ENCODE data around the gene CLCN7. TPM values are rescaled to one million over a fixed set of nuclear protein-coding genes. Genes with fewer than 3 reads are reported as not detected.

CLCN7 gene
- total RNA-seq, 4 donors from 2014 or later: 21.5 to 145 (median 57.2) TPM

DNA sequence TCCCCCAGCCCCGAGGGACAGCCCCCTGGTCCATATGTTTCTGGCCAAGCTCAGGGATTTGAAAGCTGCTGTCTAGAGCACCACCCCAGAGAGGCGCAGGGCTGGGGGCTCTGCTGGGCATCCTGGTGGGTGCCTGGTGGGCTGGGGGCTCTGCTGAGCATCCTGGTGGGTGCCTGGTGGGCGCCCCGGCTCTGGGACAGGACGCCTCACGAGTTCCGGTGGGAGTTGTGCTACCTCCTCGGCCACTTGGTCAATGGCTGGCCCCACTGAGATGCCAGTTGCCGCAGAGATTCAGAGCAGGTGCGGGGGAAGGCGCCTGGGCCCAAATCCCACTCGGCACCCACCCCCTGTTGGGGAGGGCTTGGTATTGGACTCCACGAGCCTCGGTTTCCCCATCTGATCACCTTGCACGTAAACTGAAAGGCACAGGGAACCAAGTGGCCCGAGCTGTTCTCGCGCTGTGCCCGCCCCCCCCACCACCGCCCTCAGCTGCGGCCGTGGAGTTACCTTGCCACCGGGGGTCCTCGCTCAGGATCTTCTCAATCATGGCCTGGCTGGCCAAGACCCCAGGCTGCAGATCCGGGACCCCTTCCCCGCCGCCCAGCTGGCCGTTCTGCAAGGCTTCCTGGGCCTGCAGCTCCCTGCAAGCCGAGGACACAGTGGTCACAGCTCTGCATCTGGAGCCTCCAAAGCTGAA lies 73.6 kb downstream of the CLCN7 start:
- H3K36me3 ChIP-seq: no peaks in the 10 kb centered on the region
- TF ChIP-seq, protein P1, sequence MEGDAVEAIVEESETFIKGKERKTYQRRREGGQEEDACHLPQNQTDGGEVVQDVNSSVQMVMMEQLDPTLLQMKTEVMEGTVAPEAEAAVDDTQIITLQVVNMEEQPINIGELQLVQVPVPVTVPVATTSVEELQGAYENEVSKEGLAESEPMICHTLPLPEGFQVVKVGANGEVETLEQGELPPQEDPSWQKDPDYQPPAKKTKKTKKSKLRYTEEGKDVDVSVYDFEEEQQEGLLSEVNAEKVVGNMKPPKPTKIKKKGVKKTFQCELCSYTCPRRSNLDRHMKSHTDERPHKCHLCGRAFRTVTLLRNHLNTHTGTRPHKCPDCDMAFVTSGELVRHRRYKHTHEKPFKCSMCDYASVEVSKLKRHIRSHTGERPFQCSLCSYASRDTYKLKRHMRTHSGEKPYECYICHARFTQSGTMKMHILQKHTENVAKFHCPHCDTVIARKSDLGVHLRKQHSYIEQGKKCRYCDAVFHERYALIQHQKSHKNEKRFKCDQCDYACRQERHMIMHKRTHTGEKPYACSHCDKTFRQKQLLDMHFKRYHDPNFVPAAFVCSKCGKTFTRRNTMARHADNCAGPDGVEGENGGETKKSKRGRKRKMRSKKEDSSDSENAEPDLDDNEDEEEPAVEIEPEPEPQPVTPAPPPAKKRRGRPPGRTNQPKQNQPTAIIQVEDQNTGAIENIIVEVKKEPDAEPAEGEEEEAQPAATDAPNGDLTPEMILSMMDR (IDR thresholded peaks at IDR 0.05): no peak
- TF ChIP-seq POLR2A (IDR thresholded peaks at IDR 0.05): no peak
- DNase-seq: no peak

DNA sequence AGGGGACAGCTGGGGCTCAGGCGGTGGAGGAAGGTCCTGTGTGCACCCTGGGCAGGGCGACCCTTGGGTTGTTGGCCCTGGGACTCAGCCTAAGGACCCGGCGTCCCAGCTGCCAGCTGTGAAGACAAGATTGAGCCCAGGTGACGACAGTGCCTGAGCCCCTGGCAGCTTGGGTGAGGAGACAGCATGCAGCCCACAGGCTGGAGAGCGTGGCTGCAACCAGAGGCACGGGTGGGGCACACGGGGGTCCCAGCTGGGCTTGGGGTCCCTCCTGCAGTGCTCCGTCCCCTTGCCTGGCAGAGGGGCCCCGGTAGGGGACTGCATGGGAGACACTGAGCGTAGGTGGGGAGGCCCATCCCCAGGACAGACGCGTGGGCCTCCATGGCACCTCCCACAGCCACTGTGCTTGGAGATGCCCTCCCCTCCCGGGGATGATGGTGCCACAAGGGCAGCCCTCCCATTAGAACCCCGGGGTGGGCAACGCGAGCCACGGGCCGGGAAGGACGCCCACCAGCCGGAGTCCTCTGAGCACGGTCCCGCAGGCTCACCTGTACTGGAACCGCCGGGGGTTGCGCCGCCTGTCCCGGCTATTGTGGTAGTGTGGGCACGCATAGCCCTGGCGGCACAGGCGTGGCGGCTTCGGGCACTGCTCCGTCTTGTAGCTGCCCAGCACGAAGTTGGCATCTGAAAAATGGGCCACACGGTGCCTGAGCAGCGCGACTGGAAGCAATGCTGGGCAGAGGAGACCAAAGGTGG lies 75.8 kb downstream of the CLCN7 start:
- H3K4me3 ChIP-seq: no peak overlapping the region
- TF ChIP-seq, protein P1 (IDR thresholded peaks at IDR 0.05): no peak
- no peak for TF ChIP-seq POLR2A (IDR thresholded peaks at IDR 0.05)
- intact Hi-C loops (cut with DNase I; ENCODE audit: low total_unique reads): no loop called here
- H3K36me3 ChIP-seq: no peaks in the 10 kb centered on the region
- H3K9me3 ChIP-seq: no peaks in the 10 kb centered on the region
- H3K27me3 ChIP-seq: no peaks in the 10 kb centered on the region
- no peak overlapping the region for H3K27ac ChIP-seq
- no peak for DNase-seq
- H3K4me1 ChIP-seq: peaks cover 0 to 3% of the 10 kb centered on the region in 2 donors

More for the DNA sequence above, 73.6 kb downstream of the CLCN7 start:
- no peak overlapping the region for H3K27ac ChIP-seq
- intact Hi-C loops (cut with DNase I; ENCODE audit: low total_unique reads): no loop called here
- no peaks in the 10 kb centered on the region for H3K9me3 ChIP-seq
- no peak overlapping the region for H3K4me3 ChIP-seq
- H3K4me1 ChIP-seq: peaks cover 0 to 3% of the 10 kb centered on the region in 2 donors
- H3K27me3 ChIP-seq: no peaks in the 10 kb centered on the region

DNA sequence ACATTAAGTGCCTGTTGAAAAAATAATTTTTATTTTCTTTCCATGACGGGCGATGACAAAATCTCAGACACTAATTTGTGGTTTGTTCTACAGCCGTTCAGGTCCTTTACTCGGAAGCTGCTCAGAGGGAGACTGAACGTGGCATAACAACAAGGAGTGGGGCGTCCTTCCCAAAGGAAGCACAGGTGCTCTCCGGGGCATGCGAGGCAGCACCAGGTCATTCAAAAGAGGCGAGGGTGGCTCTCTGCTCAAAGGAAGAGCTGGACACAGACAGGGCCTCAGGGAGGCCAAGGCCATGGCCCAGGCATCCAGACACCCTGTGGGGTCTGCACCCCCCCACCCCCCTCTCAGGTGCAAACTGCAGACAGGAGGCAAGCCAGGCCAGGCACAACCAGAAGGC lies 76.5 kb downstream of the CLCN7 start:
- H3K27ac ChIP-seq: no peak overlapping the region
- DNase-seq: no peak
- H3K4me1 ChIP-seq: peaks cover 0 to 3% of the 10 kb centered on the region in 2 donors
- intact Hi-C loops (cut with DNase I; ENCODE audit: low total_unique reads): no loop called here
- no peaks in the 10 kb centered on the region for H3K27me3 ChIP-seq
- no peaks in the 10 kb centered on the region for H3K9me3 ChIP-seq
- H3K36me3 ChIP-seq: no peaks in the 10 kb centered on the region
- no peak overlapping the region for H3K4me3 ChIP-seq
- no peak for TF ChIP-seq POLR2A (IDR thresholded peaks at IDR 0.05)
- TF ChIP-seq, protein P1 (IDR thresholded peaks at IDR 0.05): no peak

DNA sequence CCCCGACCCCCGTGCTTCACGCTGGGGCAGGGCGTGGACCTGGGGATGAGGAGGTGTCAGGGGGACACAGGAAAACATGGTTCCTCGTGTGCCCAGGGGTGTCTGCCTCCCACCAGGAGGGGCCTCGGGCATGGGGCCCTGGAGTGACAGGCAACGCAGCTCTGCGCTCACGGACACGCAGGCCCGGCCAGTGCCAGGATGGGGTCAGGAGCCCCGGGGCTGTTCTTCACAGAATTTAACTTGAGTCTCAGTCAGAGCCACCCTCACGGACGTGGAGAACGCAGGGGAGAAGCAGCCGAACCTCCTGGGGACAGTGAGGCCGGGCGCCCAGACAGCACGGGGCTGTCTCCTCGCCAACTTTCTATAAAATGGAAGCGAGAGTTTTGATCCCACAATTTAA lies 77.0 kb downstream of the CLCN7 start:
- no peak overlapping the region for H3K4me3 ChIP-seq
- H3K36me3 ChIP-seq: no peaks in the 10 kb centered on the region
- H3K27ac ChIP-seq: no peak overlapping the region
- no peaks in the 10 kb centered on the region for H3K27me3 ChIP-seq
- TF ChIP-seq, protein P1 (IDR thresholded peaks at IDR 0.05): no peak
- TF ChIP-seq POLR2A (IDR thresholded peaks at IDR 0.05): no peak
- intact Hi-C loops (cut with DNase I; ENCODE audit: low total_unique reads): no loop called here
- DNase-seq: no peak
- H3K4me1 ChIP-seq: no peaks in the 10 kb centered on the region
- H3K9me3 ChIP-seq: no peaks in the 10 kb centered on the region

DNA sequence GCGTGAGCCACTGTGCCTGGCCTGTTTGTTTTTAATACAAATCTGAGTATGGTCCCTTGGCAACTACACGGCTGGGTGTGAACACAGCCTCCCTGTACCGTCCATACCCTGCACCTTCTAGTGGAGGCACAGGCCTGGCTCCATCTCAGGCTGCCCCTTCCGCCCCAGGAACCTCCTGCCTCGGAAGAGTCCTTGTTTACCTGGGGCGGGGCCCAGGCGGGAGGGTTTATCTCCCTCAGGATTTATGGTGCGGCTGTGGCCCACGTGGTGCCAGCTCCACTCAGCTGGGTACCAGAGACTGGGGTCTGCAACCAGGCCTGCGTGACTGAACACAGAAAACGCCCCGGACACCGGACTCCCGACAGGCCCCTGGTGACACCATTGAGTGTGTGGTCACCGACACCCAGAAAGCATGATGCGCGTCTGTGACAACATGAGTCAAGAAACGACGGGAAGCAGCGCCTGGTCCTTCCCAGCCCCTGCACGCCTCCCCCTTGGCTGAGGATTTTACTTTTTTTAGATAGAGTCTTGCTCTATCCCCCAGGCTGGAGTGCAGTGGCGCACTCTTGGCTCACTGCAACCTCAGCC lies 79.3 kb downstream of the CLCN7 start:
- H3K9me3 ChIP-seq: no peaks in the 10 kb centered on the region

More for the DNA sequence above, 79.3 kb downstream of the CLCN7 start:
- no peaks in the 10 kb centered on the region for H3K36me3 ChIP-seq
- no peak overlapping the region for H3K27ac ChIP-seq
- no peak for DNase-seq
- intact Hi-C loops (cut with DNase I; ENCODE audit: low total_unique reads): no loop called here
- H3K4me3 ChIP-seq: no peak overlapping the region
- TF ChIP-seq, protein P1 (IDR thresholded peaks at IDR 0.05): no peak
- TF ChIP-seq POLR2A (IDR thresholded peaks at IDR 0.05): no peak
- H3K27me3 ChIP-seq: no peaks in the 10 kb centered on the region
- H3K4me1 ChIP-seq: no peaks in the 10 kb centered on the region

All from uterus (tissue), 4 donors.